Esophagus squamous epithelium (tissue), 5 donors: ENCODE measurements around the gene MIA. TPM values are rescaled to one million over a fixed set of nuclear protein-coding genes. Genes with fewer than 3 reads are reported as not detected.

Experiments used
- DNase-seq: peaks from one replicate; lab custom pipeline; 2025; lab: John Stamatoyannopoulos, UW
- H3K27ac ChIP-seq, 4 donors: fragments of 200-600 bp; sonication (generic); one replicate each; pipeline ENCODE4 v1.5.1; 2016 to 2019; ENCODE audit warnings: mild to moderate bottlenecking in 1 of 4
- H3K27me3 ChIP-seq, 4 donors: fragments of 200-600 bp; sonication (generic); 1 replicate in 3 of 4; 2 replicates in 1 of 4; pipeline versions ENCODE4 v1.5.1 to v1.6.0; 2017 to 2021; ENCODE audit warnings: antibody characterized with exemption in 1 of 4
- H3K36me3 ChIP-seq, 3 donors: fragments of 200-600 bp; sonication (generic); one replicate each; pipeline ENCODE4 v1.5.1; 2016 to 2019
- H3K4me1 ChIP-seq, 3 donors: fragments of 200-600 bp; sonication (generic); one replicate each; pipeline ENCODE4 v1.5.1; 2017 to 2019
- H3K4me3 ChIP-seq, 4 donors: fragments of 200-600 bp; sonication (generic); 1 replicate in 3 of 4; 2 replicates in 1 of 4; pipeline ENCODE4 v1.5.1; 2016 to 2019; ENCODE audit warnings: mild to moderate bottlenecking in 2 of 4, moderate library complexity in 1 of 4
- H3K9me3 ChIP-seq, 3 donors: fragments of 200-600 bp; sonication (generic); one replicate each; pipeline ENCODE4 v1.5.1; 2016 to 2019
- CTCF ChIP-seq, 6 experiments: fragments of 450-650 bp in 4 of 6; fragments of 200-600 bp in 2 of 6; sonication (generic) in 2 of 6; IDR thresholded peaks; one replicate each; pipeline ENCODE4 v1.5.1; 2016 to 2019; ENCODE audit warnings: antibody characterized with exemption in 6 of 6, mild to moderate bottlenecking in 4 of 6, moderate library complexity in 4 of 6
- POLR2A ChIP-seq, 4 donors: fragments of 450-650 bp; IDR thresholded peaks; one replicate each; pipeline ENCODE4 v1.6.1; 2017; ENCODE audit warnings: antibody characterized with exemption in 4 of 4, mild to moderate bottlenecking in 4 of 4, moderate library complexity in 3 of 4
- WGBS, 2 donors: methylation state at CpG; one replicate each; pipeline ENCODE4 v1.1.5; 2018; 5-methylcytosine and 5-hydroxymethylcytosine counted together
- intact Hi-C: fragments of 100-400 bp; cut with DNase I; formaldehyde crosslinking; loops from one replicate; pipeline ENCODE4 v1.15.0; 2022
- total RNA-seq, 4 donors: library from RNA; depleted of rRNA; stranded (reverse); fragments of >200 nt; gene quantifications; one replicate each; pipeline ENCODE4 v1.1.0, GENCODE V29; 2016
- donor health status: DM: yes; HTN: yes; CAD: no.

Gene MIA
- total RNA-seq, 4 donors from 2014 or later: 3.7 TPM; not detected in 3

- Histone ChIP-seq H3K36me3 (peaks cover 20 to 61% (median 23%) of the 10 kb centered on the region in 3 donors), H3K27ac (no peak overlapping the region), H3K4me1 (peaks cover 22 to 67% (median 39%) of the 10 kb centered on the region in 3 donors), H3K4me3 (no peak overlapping the region), H3K9me3 (no peaks in the 10 kb centered on the region), H3K27me3 (no peaks in the 10 kb centered on the region)
- WGBS, 2 donors: 87% methylated on average over 3 of the region's 3 CpGs; no CpG with 5 or more reads in 1 of the 2 donors
- no peak for DNase-seq
- TF ChIP-seq CTCF (IDR thresholded peaks at IDR 0.05): no peak
- TF ChIP-seq POLR2A (IDR thresholded peaks at IDR 0.05): no peak
- intact Hi-C loops: no loop called here
Measured at GRCh38 chr19:40755248-40755624, 20.1 kb upstream of the MIA start.

- no peak overlapping the region for H3K27ac ChIP-seq
- H3K4me1 ChIP-seq: peaks cover 22 to 67% (median 39%) of the 10 kb centered on the region in 3 donors
- peaks cover 20 to 66% (median 29%) of the 10 kb centered on the region in 3 donors for H3K36me3 ChIP-seq
- DNase-seq: no peak
- intact Hi-C loops: no loop called here
- TF ChIP-seq CTCF (IDR thresholded peaks at IDR 0.05): no peak
- TF ChIP-seq POLR2A (IDR thresholded peaks at IDR 0.05): no peak
- no peaks in the 10 kb centered on the region for H3K27me3 ChIP-seq
- H3K4me3 ChIP-seq: no peak overlapping the region
- WGBS, 2 donors: 88 to 94% methylated on average over 5 to 8 of the region's 8 CpGs
- H3K9me3 ChIP-seq: no peaks in the 10 kb centered on the region
Measured at GRCh38 chr19:40755791-40756190, 19.5 kb upstream of the MIA start.

- DNase-seq: no peak
- WGBS, 2 donors: 55 to 59% methylated on average over 10 to 11 of the region's 11 CpGs
- TF ChIP-seq POLR2A (IDR thresholded peaks at IDR 0.05) (no peak), CTCF (IDR thresholded peaks at IDR 0.05) (no peak)
- peaks cover 20 to 75% (median 33%) of the 10 kb centered on the region in 3 donors for H3K36me3 ChIP-seq
- peak overlapping the region in 2 of 4 donors; percentile 6 to 38 for H3K27ac ChIP-seq
- no peaks in the 10 kb centered on the region for H3K27me3 ChIP-seq
- intact Hi-C loops: no loop called here
- no peak overlapping the region for H3K4me3 ChIP-seq
- H3K9me3 ChIP-seq: no peaks in the 10 kb centered on the region
- peaks cover 22 to 70% (median 39%) of the 10 kb centered on the region in 3 donors for H3K4me1 ChIP-seq
Measured at GRCh38 chr19:40756502-40757110, 18.7 kb upstream of the MIA start.

- 100% methylated on average over 3 of the region's 3 CpGs for WGBS, 2 donors
- intact Hi-C loops: no loop called here
- Histone ChIP-seq H3K4me1 (peaks cover 22 to 60% (median 26%) of the 10 kb centered on the region in 3 donors), H3K36me3 (peaks cover 32 to 94% (median 52%) of the 10 kb centered on the region in 3 donors), H3K9me3 (no peaks in the 10 kb centered on the region), H3K4me3 (no peak overlapping the region), H3K27me3 (no peaks in the 10 kb centered on the region), H3K27ac (no peak overlapping the region)
- no peak for TF ChIP-seq CTCF (IDR thresholded peaks at IDR 0.05)
- TF ChIP-seq POLR2A (IDR thresholded peaks at IDR 0.05): no peak
- no peak for DNase-seq
Measured at GRCh38 chr19:40758491-40758890, 16.8 kb upstream of the MIA start.

GRCh38 chr19:40759352-40759751 is 16.0 kb upstream of the MIA start:
- H3K4me1 ChIP-seq: peaks cover 16 to 51% (median 17%) of the 10 kb centered on the region in 3 donors
- TF ChIP-seq CTCF (IDR thresholded peaks at IDR 0.05) (no peak), POLR2A (IDR thresholded peaks at IDR 0.05) (no peak)
- no peaks in the 10 kb centered on the region for H3K27me3 ChIP-seq
- no peak overlapping the region for H3K4me3 ChIP-seq
- no peaks in the 10 kb centered on the region for H3K9me3 ChIP-seq
- intact Hi-C loops: no loop called here
- DNase-seq: no peak
- no peak overlapping the region for H3K27ac ChIP-seq
- WGBS, 2 donors: 90% methylated on average over 2 to 12 of the region's 13 CpGs
- peaks cover 37 to 95% (median 60%) of the 10 kb centered on the region in 3 donors for H3K36me3 ChIP-seq
